Epithelial cell of prostate (primary cell): Measurements from ENCODE around the gene SLC44A2.
A peak's percentile ranks its signal among the peaks of the same experiment; 100 is the strongest.
"Not testable (repeated sequence)": the region's sequence is repeated elsewhere in the genome, so short reads cannot be mapped to it uniquely, and the experiment has no call there.

Experiments
- DNase-seq: peaks from one replicate; pipeline ENCODE4 v3.0.0-alpha.2; 2011; ENCODE audit warnings: low read depth, low spot score
- H3K27ac ChIP-seq: fragments of 450-650 bp; 2 replicates; pipeline ENCODE4 v1.5.1; 2017; ENCODE audit warnings: mild to moderate bottlenecking

SLC44A2 gene

DNA sequence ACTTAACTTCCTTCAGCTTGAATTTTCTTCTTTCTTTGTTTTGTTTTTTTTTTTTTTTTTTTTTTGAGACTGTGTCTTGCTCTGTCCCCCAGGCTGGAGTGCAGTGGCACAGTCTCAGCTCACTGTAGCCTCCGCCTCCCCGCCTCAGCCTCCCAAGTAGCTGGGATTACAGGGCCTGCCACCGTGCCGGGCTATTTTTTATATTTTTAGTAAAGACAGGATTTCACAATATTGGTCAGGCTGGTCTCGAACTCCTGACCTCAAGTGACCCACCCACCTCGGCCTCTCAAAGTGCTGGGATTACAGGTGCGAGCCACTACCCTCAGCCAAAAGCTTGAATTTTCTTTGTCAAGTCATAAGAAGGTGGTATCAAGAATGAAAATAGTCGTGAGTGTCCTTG lies 49.9 kb downstream of the SLC44A2 start:
- H3K27ac ChIP-seq, DNase-seq: not testable (repeated sequence)

DNA sequence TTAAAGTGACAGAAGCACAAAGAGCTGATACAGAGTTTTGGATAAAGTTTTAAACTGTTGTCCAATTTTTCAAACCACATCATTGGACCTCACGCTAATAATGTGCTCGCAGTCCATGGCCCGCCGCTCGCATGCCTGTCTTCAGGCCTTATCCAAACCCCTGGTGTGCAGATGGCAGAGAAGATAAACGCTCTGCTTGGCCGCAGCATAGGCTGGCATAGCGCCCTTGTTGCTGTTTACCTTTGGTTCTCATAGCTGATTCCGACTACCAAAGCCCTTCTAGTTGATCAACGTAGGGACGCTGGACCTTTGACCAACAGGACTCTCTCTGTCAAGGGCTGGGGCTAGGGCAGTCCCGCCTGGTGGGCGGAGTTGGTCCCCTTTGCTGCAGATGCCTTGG lies 52.4 kb downstream of the SLC44A2 start:
- no peak overlapping the region for H3K27ac ChIP-seq
- DNase-seq = no peak

- no peak overlapping the region for H3K27ac ChIP-seq
- no peak for DNase-seq
Observed at GRCh38 chr19:10678813-10679212, 53.5 kb downstream of the SLC44A2 start.

DNA sequence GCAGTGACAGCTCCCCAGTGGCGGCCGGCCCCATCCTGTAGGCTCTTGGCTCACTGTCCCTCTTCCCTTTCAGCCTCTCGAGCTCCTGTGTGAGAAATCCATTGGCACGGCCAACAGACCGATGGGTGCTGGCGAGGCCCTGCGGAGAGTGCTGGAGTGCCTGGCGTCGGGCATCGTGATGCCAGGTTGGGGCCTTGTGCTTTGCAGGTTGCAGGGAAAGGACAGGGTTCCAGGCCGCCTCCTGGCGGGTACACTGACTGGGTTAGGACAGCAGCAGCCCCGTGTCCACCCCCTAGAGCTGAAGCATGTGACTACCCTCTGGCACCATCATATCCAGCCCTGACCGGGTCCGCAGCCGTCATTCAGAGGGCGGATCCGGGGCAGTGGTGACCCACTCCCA lies 54.4 kb downstream of the SLC44A2 start:
- H3K27ac ChIP-seq = no peak overlapping the region
- no peak for DNase-seq

DNA sequence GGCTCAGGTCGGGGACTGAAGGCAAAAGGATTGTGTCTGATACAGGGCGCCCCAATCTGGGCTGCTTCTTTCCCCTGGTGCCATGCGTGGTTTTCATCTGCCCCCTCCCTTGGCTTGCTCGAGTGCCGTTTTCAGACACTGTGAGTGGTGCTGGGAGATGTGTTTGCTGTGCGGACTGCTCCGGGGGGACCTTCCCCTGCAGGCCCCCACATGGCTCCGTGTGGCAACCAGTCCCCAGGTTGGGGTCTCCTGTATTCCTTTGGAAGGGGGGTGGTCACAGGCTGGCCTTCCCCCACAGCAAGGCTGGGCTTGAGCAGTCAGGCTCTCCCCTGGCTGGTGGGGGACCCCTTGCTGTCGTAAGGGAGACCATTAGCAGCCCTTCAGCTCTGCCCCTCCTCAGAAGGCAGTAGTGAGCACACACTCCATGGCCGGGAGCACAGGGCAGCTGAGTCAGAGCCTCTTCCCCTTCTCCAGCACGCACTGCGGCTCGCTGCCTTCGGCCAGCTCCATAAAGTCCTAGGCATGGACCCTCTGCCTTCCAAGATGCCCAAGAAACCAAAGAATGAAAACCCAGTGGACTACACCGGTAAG lies 55.3 kb downstream of the SLC44A2 start:
- no peak overlapping the region for H3K27ac ChIP-seq
- no peak for DNase-seq

DNA sequence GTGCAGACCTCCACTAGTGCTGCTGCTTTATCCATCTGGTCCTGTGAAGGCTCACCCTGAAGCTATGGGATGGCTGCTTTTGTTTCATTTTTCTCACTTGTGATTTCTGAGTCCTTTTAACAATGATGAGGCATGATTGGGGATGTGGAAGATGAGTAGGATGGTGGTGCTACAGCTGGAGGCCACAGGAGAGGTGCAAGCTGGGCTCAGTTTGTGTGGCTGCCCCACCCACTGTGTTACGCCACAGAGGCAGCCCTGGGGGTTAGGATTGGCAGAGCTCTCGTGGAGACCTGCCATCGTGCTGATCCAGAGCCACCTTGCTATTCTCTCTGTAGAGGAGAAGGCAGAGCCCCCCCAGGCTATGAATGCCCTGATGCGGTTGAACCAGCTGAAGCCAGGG lies 56.3 kb downstream of the SLC44A2 start:
- no peak overlapping the region for H3K27ac ChIP-seq
- DNase-seq = no peak

- no peak for DNase-seq
- no peak overlapping the region for H3K27ac ChIP-seq
Observed at GRCh38 chr19:10682397-10683063, 57.2 kb downstream of the SLC44A2 start.

GRCh38 chr19:10683064-10683426 lies 57.7 kb downstream of the SLC44A2 start:
- H3K27ac ChIP-seq = no peak overlapping the region

DNA sequence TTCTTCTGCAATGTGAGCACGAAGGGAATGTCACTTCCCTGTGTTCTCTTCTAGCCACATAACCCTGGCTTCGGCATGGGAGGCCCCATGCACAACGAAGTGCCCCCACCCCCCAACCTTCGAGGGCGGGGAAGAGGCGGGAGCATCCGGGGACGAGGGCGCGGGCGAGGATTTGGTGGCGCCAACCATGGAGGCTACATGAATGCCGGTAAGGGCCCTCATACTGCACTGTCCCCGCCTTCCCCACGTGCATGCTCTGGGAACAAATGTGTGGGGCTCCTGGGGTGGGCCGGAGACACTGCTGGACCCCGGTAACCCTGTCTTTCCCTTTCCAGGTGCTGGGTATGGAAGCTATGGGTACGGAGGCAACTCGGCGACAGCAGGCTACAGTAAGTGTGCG lies 58.2 kb downstream of the SLC44A2 start:
- DNase-seq = no peak
- no peak overlapping the region for H3K27ac ChIP-seq

More at GRCh38 chr19:10683064-10683426, 57.7 kb downstream of the SLC44A2 start:
- no peak for DNase-seq

DNA sequence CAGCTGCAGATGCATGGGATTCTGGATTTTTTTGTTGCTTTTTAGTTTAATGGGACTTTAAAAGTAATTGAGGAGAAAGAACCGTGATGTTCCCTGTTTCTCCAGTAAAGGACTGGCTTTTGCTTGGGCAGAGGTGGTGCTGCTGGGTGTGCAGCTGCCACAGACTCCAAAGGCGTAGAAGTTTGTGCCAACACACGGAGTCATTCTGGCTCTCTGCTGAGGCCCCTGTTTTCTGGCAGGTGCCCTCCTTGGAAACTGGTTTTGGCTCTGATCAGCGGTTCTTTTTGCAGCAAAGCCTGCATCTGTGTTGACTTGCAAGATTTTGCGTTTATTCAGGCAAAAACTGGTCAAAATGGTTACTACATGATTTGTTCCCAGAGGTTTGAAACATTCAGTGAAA lies 59.9 kb downstream of the SLC44A2 start:
- no peak for DNase-seq
- peak overlapping the region; percentile 72 for H3K27ac ChIP-seq

GRCh38 chr19:10686193-10686592 lies 60.8 kb downstream of the SLC44A2 start:
- H3K27ac ChIP-seq = peak overlapping the region; percentile 72
- no peak for DNase-seq

- peak overlapping the region; percentile 72 for H3K27ac ChIP-seq
- DNase-seq = peak; percentile 49
Observed at GRCh38 chr19:10686661-10687517, 61.5 kb downstream of the SLC44A2 start.

GRCh38 chr19:10687518-10688288 lies 62.4 kb downstream of the SLC44A2 start:
- peak overlapping the region; percentile 72 for H3K27ac ChIP-seq
- no peak for DNase-seq

DNA sequence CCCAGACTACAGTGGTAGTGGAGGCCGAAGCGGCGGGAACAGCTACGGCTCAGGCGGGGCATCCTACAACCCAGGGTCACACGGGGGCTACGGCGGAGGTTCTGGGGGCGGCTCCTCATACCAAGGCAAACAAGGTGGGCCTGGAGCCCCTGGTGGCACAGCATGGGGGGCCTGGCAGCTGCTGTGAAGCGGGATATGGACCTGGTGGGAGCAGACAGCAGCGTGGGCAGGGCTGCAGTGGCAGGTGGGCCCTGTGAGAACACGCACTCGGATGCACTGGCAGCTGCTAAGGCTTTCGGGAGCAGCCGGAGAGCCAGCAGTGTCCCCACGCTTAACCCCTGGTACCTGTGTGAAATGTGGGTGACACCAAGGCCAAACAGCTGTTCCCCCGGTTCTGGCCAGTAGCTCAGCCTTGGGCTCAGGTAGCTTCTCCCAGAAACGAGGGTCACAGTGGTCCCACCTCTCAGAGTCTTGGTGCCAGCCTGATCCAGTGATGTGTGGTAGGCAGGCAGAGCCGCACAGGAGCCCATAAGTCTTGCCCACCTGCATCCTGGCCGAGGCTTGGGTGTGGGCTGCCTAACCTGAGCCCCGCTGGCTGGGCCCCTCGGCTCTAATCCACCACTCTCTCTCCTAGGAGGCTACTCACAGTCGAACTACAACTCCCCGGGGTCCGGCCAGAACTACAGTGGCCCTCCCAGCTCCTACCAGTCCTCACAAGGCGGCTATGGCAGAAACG lies 63.4 kb downstream of the SLC44A2 start:
- no peak overlapping the region for H3K27ac ChIP-seq
- no peak for DNase-seq

GRCh38 chr19:10690341-10690781 lies 65.0 kb downstream of the SLC44A2 start:
- no peak for DNase-seq
- no peak overlapping the region for H3K27ac ChIP-seq

DNA sequence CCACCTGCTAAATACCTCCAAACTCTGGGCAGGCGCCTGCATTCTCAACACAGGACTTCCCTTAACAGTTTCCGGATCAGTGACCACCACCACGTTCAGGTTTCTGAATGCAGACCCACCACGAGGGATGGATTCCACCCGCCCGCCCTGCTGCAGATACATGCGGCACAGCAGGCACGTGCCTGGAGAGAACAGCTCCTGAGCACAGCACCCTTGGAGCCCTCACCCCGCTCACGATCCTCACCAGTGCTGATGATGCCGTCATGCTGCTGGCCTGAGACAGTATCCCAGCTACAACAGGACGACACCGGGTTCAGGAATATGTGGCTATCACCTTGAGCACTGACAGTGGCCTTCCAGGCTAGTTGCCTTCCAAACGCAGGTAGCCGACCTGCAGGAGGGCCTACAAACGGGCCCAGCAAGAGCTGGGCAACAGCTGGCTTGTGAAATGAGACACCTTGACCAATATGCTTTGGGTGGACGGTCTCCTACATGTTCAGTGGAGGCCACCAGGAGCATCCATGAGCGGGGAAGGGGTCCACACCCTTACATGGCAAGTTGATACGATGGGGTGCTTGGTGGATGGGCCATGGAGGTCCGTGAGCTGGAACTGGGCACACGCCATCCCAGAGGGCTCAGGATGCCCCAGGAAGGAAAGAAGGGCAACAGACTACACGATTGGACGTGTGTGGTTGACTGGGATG lies 66.0 kb downstream of the SLC44A2 start:
- no peak for DNase-seq
- no peak overlapping the region for H3K27ac ChIP-seq

- DNase-seq = no peak
- no peak overlapping the region for H3K27ac ChIP-seq
Observed at GRCh38 chr19:10691883-10692282, 66.5 kb downstream of the SLC44A2 start.

DNA sequence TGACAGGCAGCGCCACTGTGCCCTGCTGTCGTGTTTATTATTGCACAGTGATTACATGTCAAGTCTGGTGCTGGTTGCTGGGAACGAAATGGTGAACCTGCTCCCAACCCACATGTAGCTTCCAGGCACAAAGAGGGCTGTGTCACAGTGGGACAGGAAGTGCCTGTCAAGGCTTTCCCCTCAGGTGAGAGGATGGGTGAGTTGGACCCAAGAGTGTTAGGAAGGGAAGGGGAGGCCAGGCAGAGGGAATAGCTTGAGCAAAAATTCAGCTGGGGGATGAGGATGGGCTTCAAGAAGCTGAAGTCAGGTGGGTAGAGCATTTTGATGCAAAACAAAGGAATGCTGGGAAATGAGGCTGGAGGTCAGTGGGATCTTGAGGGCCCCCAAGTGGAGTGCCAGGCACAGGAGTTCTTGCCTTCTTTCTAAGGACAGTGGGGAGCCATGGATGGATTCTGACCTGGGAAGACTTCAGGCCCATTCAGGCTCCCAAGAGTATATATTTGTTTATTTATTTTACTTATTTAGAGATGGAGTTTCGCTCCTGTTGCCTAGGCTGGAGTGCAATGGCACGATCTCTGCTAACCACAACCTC lies 67.4 kb downstream of the SLC44A2 start:
- no peak overlapping the region for H3K27ac ChIP-seq
- DNase-seq = no peak
